SK-N-MC (cell line): Measurements from ENCODE around the gene KRTAP10-10.

Source experiments
- DNase-seq: peaks from one replicate; pipeline ENCODE4 v3.0.0-alpha.2; 2011; ENCODE audit warnings: low read depth, low spot score
- H3K27ac ChIP-seq: fragments of 200-600 bp; sonication (generic); 2 replicates; pipeline ENCODE4 v1.5.1; 2016; ENCODE audit warnings: mixed run types
- H3K36me3 ChIP-seq: fragments of 200-600 bp; sonication (generic); 2 replicates; pipeline ENCODE4 v1.6.1; 2017; ENCODE audit warnings: antibody characterized with exemption, low read length, mixed read lengths; ENCODE audit not compliant: insufficient read depth
- H3K4me3 ChIP-seq: fragments of 200-600 bp; sonication (generic); 2 replicates; pipeline ENCODE4 v1.5.1; 2016
- H3K9ac ChIP-seq: fragments of 200-600 bp; sonication (generic); 2 replicates; pipeline ENCODE4 v1.8.0; 2017; ENCODE audit warnings: mixed run types, mixed read lengths; ENCODE audit not compliant: insufficient read length
- H3K9me3 ChIP-seq: fragments of 200-600 bp; sonication (generic); 2 replicates; pipeline ENCODE4 v1.6.1; 2017; ENCODE audit warnings: low read depth, mild to moderate bottlenecking, antibody characterized with exemption, low read length, moderate library complexity, mixed read lengths
- EZH2 ChIP-seq: fragments of 200-600 bp; sonication (generic); IDR thresholded peaks from one replicate; pipeline ENCODE4 v1.6.1; 2017; ENCODE audit warnings: antibody characterized with exemption
- FOXP2 ChIP-seq: optimal IDR thresholded peaks from 2 replicates; pipeline ENCODE3; 2011; ENCODE audit warnings: mild to moderate bottlenecking, moderate library complexity; ENCODE audit not compliant: insufficient read depth; ENCODE audit errors: extremely low read length, control extremely low read depth
- POLR2AphosphoS5 ChIP-seq: IDR thresholded peaks from 2 replicates; pipeline ENCODE4 v1.6.1; 2012; ENCODE audit warnings: mild to moderate bottlenecking, low read depth, low read length, borderline replicate concordance

KRTAP10-10 gene

GRCh38 chr21:44650973-44651675, 14.0 kb downstream of the KRTAP10-10 start:
- no peaks in the 10 kb centered on the region for H3K9me3 ChIP-seq
- no peak overlapping the region for H3K9ac ChIP-seq
- no peak for DNase-seq
- no peak overlapping the region for H3K4me3 ChIP-seq
- TF ChIP-seq EZH2: no peak
- TF ChIP-seq POLR2AphosphoS5: no peak
- no peak for TF ChIP-seq FOXP2
- peaks cover 3% of the 10 kb centered on the region; the same call in 1 of the 2 replicates for H3K36me3 ChIP-seq
- H3K27ac ChIP-seq: no peak overlapping the region

GRCh38 chr21:44653123-44653522, 16.0 kb downstream of the KRTAP10-10 start:
- Histone ChIP-seq H3K9me3 (peaks cover 2% of the 10 kb centered on the region; the same call in 1 of the 2 replicates), H3K4me3 (no peak overlapping the region), H3K27ac (no peak overlapping the region), H3K9ac (no peak overlapping the region), H3K36me3 (peaks cover 23% of the 10 kb centered on the region; the same call in 1 of the 2 replicates)
- TF ChIP-seq EZH2: no peak
- no peak for TF ChIP-seq POLR2AphosphoS5
- TF ChIP-seq FOXP2: no peak
- DNase-seq: no peak

GRCh38 chr21:44653656-44654575, 16.8 kb downstream of the KRTAP10-10 start:
- H3K4me3 ChIP-seq: no peak overlapping the region
- H3K9ac ChIP-seq: no peak overlapping the region
- peaks cover 30% of the 10 kb centered on the region; the same call in 1 of the 2 replicates for H3K36me3 ChIP-seq
- no peak overlapping the region for H3K27ac ChIP-seq
- TF ChIP-seq EZH2 (no peak), FOXP2 (no peak), POLR2AphosphoS5 (no peak)
- H3K9me3 ChIP-seq: peaks cover 2% of the 10 kb centered on the region; the same call in 1 of the 2 replicates
- no peak for DNase-seq

- Histone ChIP-seq H3K9ac (no peak within 1 kb of the TSS), H3K27ac (no peak within 1 kb of the TSS), H3K4me3 (no peak within 1 kb of the TSS), H3K9me3 (peaks cover 2% of the 10 kb centered on the region; the same call in 1 of the 2 replicates), H3K36me3 (peaks cover 32% of the 10 kb centered on the region; the same call in 1 of the 2 replicates)
- no peak for TF ChIP-seq EZH2
- no peak for TF ChIP-seq FOXP2
- no peak for TF ChIP-seq POLR2AphosphoS5
- no peak for DNase-seq
These were observed 17.5 kb downstream of the KRTAP10-10 start, which contains the start of gene KRTAP12-4 for GRCh38 chr21:44654576-44655175. TSS of gene KRTAP12-4 (minus strand) at chr21:44654659. CDS start at chr21:44654614, 45 bp downstream.

- Histone ChIP-seq H3K36me3 (peaks cover 39% of the 10 kb centered on the region; the same call in 1 of the 2 replicates), H3K9me3 (peaks cover 2% of the 10 kb centered on the region; the same call in 1 of the 2 replicates), H3K9ac (no peak overlapping the region), H3K4me3 (no peak overlapping the region), H3K27ac (no peak overlapping the region)
- TF ChIP-seq POLR2AphosphoS5 (no peak), EZH2 (no peak), FOXP2 (no peak)
- no peak for DNase-seq
These were observed 19.7 kb downstream of the KRTAP10-10 start for GRCh38 chr21:44656868-44657267.

- peaks cover 2% of the 10 kb centered on the region; the same call in 1 of the 2 replicates for H3K9me3 ChIP-seq
- TF ChIP-seq POLR2AphosphoS5 (no peak), FOXP2 (no peak), EZH2 (no peak)
- no peak within 1 kb of the TSS for H3K4me3 ChIP-seq
- DNase-seq: no peak
- H3K9ac ChIP-seq: no peak within 1 kb of the TSS
- peaks cover 39% of the 10 kb centered on the region; the same call in 1 of the 2 replicates for H3K36me3 ChIP-seq
- H3K27ac ChIP-seq: no peak within 1 kb of the TSS
These were observed 20.7 kb downstream of the KRTAP10-10 start, which contains the start of gene KRTAP12-3 for GRCh38 chr21:44657635-44658540. TSS of gene KRTAP12-3 (plus strand) at chr21:44657932. CDS start at chr21:44657980, 48 bp downstream.

GRCh38 chr21:44658541-44658910, 21.4 kb downstream of the KRTAP10-10 start:
- peaks cover 39% of the 10 kb centered on the region; the same call in 1 of the 2 replicates for H3K36me3 ChIP-seq
- H3K9me3 ChIP-seq: peaks cover 2% of the 10 kb centered on the region; the same call in 1 of the 2 replicates
- no peak overlapping the region for H3K27ac ChIP-seq
- H3K9ac ChIP-seq: no peak overlapping the region
- TF ChIP-seq EZH2: no peak
- no peak for TF ChIP-seq FOXP2
- no peak for TF ChIP-seq POLR2AphosphoS5
- DNase-seq: no peak
- H3K4me3 ChIP-seq: no peak overlapping the region
